ENCODE results near the gene LRRC75B.
"Not testable (repeated sequence)": the region's sequence is repeated elsewhere in the genome, so short reads cannot be mapped to it uniquely, and the experiment has no call there.

Gene LRRC75B

GRCh38 chr22:24553597-24554312 is 39.1 kb downstream of the LRRC75B start:
- no peak for DNase-seq (ENCODE audit: low read depth in 3 of 3)

DNA sequence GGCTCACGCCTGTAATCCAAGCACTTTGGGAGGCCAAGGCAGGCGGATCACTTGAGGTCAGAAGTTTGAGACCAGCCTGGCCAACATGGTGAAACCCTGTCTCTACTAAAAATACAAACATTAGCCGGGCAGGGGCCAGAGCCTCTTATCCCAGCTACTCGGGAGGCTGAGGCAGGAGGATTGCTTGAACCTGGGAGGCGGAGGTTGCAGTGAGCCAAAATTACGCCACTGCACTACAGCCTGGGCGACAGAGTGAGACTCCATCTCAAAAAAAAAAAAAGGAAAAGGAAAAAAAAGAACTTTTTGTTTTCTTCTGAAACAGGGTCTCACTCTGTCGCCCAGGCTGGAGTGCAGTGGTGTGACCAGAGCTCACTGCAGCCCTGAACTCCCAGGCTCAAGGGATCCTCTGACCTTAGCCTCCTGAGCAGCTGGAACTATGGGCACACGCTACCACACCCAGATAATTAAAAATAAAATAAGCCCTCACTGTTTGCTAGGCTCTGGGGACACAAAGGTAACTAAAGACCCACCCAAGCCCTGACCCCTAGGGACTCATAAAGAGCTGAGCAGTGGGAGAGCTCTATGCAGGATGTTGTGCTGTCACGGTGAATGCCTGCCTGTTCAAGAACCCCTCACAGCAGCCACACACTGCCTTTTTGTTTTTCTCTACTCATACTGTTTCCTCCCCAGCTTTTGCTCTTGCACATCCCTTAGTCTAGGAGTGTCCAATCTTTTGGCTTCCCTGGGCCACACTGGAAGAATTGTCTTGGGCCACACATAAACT is 40.2 kb downstream of the LRRC75B start:
- not testable (repeated sequence) for DNase-seq (ENCODE audit: low read depth in 3 of 3)

DNA sequence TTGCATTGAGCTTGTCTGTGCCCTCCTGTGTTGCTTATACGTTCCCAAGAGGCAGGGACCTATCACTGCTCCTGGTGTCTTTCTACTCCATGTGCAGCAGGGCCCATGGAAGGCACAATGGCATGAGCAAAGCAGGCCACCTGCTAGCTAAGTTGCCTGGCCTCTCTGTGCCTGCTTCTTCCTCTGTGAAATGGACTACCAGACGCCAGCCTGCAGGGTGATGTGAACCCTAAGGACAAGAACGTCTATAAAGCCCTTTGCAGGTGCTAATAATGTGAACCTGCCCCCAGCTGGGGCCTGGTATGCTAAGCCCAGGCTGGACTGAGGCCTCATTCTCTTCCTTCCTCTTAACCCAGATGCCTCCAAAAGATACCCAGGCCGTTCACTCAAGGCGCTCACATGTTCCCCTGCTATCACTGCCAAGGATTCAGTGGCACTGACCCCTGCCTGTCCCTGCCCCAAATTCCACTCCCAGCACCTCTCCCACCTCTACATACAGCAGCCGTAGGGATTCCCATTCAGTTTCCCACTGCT is 41.9 kb downstream of the LRRC75B start:
- DNase-seq (ENCODE audit: low read depth in 3 of 3) = no peak

- no peak for DNase-seq (ENCODE audit: low read depth in 3 of 3)
Observed at GRCh38 chr22:24550028-24550901, 42.6 kb downstream of the LRRC75B start.

DNA sequence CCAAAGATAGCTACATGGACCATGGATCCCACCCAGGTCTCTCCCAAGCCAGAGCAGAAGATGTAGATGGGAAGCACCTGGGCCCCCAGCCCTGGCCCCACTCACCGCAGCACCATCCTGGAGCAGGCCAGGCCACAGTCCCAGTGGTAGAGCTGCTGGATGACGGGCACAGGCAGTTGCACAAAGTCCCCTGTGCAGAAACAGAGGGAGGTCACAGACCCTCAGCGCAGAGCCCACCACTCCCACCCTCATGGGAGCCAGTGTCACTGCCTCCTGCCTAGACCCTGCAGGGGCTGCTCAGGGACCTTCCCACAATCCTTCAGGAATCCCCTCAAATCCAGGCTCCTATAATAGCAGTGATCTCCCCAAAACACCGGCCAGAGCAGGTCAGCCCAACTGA is 44.1 kb downstream of the LRRC75B start:
- DNase-seq (ENCODE audit: low read depth in 3 of 3) = no peak

DNA sequence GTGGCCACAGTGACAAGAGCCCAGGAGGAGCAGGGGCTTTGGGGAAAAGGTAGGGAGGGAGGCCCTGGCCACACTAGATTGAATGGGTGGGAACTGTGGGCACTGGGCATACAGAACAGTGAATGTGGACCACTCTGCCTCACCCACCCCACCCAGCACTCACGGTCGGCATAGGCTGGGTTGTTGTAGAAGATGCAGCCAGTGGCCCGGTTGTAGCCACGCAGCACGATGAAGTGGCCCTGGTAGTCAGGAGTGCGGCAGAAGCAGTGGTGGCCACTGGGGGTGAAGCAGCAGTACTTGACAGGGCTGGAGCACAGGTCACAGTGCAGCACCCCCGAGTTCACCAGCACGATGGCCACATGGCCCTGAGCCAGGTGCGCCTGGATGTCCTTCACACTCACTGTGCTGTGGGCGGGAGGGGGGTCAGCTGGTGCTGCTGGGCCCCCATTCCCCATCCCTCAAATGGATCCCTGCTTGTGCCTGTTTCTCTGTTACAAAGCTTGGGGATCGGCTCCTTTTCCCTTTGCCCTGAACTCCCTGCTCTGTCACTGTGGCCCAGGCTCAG is 49.1 kb downstream of the LRRC75B start:
- DNase-seq (ENCODE audit: low read depth in 3 of 3) = no peak

- no peak for DNase-seq (ENCODE audit: low read depth in 3 of 3)
Observed at GRCh38 chr22:24543185-24543601, 49.7 kb downstream of the LRRC75B start.

DNA sequence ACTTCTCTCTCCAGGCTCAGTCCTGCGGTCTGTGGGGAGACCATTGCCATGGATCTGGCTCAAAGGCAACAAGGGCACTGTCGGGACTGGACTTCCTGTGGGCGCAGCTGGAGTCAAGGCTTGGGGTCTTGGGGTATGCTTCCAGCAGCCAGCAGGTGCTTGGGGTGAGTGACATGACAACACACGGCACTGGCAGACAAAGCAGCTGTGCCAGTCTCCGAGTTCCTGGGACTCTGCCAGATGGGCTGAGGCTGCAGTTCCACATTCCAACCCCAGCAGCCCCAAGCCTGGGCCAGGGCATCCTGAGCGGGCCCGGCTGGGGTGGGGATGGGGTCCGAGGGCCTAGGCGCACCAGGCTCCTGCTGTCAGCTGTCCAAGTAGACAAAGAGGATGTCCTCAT is 50.2 kb downstream of the LRRC75B start:
- DNase-seq (ENCODE audit: low read depth in 3 of 3) = no peak

DNA sequence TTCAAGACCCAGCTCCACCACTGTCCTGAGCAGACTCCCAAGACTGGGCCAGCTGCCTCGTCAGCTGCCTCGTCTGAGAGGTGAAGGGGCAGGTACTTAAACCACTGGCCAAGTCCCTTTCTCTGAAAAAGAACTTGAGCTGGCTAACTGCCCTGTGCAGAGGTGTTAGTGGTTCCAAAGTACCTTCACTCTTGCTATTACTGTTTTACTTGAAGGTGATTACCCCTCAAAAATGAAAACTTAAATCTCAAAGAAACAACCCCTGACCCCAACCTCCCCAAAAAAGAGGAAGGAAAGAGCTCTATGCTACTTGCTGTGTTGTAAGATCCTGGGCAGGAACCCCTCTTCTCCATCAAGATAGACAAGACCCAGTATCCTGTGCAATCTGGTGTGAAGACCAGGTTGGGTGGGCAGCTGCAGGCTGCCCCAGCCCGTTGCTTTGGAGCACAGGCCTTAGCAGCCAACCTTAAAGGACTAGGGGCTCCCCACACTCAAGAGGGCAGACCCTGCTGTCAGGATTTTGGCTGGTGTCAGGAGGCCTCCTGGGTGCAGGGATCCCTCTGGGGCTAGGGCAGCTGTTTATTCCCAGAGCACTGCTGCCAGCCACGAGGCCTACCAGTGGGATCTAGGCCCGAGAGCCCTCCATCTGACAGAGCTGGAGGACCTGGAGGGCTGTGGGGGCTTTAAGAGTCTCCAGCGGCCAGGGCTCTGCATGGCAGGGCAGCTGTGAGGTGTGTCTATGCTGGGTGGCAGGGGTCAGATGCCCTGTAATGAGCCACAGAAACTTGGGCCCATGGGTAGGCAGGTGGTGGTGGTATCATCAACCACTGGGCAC is 51.0 kb downstream of the LRRC75B start:
- DNase-seq (ENCODE audit: low read depth in 3 of 3) = no peak

DNA sequence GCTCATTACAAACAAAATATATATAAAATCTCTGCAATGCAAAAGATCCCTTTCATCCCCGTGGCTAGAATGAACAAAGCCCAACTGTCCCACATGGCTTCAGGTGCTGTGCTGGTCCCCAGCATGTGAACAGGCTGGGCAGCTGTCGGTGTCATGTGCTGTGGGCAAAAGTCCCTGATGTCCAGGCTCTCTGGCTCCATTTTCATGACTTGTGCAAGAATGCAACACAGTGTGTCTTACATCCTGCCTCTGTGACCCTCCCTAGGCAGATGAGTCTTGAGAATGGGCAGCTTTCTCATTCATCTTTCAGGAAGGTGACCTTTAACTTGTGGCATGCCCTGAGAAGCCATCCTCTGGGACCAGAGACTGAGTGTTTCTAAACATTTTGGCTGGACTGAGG is 52.4 kb downstream of the LRRC75B start:
- no peak for DNase-seq (ENCODE audit: low read depth in 3 of 3)

DNA sequence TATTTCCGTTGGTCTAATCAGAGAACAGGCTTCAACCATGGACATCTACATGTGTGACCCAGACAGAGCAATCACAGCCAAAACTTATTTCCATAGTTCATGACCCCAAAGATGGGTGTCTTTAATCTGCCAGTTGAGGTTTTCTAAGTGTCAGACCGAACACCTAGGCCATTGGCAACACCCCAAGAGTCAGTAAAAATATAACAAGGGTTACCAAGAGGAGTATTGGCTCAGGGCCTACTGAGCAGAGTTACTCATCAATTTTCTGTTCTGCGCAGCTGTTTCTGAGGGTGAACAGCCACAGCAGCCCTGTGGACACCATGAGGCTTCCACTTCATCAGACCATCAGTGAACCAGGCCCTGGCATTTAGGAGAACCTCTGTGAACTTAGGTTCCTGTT is 56.8 kb downstream of the LRRC75B start:
- DNase-seq (ENCODE audit: low read depth in 3 of 3) = no peak
